OCI-LY1 (cell line): ENCODE data around the gene GPR21.

ENCODE experiments used
- H2AFZ ChIP-seq: fragments of 200-600 bp; sonication (generic), shearing (Covaris generic); 2 replicates; pipeline ENCODE4 v1.6.0; 2014; ENCODE audit warnings: antibody characterized with exemption, mild to moderate bottlenecking, low read length
- H3F3A ChIP-seq: fragments of 200-600 bp; sonication (generic), shearing (Covaris generic); 2 replicates; pipeline ENCODE4 v1.6.0; 2014; ENCODE audit warnings: mild to moderate bottlenecking, antibody characterized with exemption, low read length, moderate library complexity; ENCODE audit not compliant: insufficient read depth
- H3K27ac ChIP-seq: fragments of 200-600 bp; sonication (generic); 2 replicates; pipeline ENCODE4 v1.5.1; 2014; ENCODE audit warnings: low read length, mixed run types, mild to moderate bottlenecking, low read depth; ENCODE audit not compliant: poor library complexity, severe bottlenecking
- H3K27me3 ChIP-seq: fragments of 200-600 bp; sonication (generic); 2 replicates; pipeline ENCODE4 v1.6.0; 2014; ENCODE audit warnings: antibody characterized with exemption, mild to moderate bottlenecking, low read length, moderate library complexity; ENCODE audit not compliant: insufficient read depth
- H3K36me3 ChIP-seq: fragments of 200-600 bp; sonication (generic); 2 replicates; pipeline ENCODE4 v1.6.1; 2014; ENCODE audit warnings: mild to moderate bottlenecking, antibody characterized with exemption, low read length, moderate library complexity, mixed read lengths; ENCODE audit not compliant: insufficient read depth
- H3K4me1 ChIP-seq: fragments of 200-600 bp; sonication (generic); 2 replicates; pipeline ENCODE4 v1.5.1; 2014; ENCODE audit warnings: mild to moderate bottlenecking, low read length, moderate library complexity; ENCODE audit not compliant: insufficient read depth, severe bottlenecking
- H3K4me2 ChIP-seq: fragments of 200-600 bp; sonication (generic), shearing (Covaris generic); 2 replicates; pipeline ENCODE4 v1.6.1; 2014; ENCODE audit warnings: low read length
- H3K4me3 ChIP-seq: fragments of 200-600 bp; sonication (generic); 2 replicates; pipeline ENCODE4 v1.5.1; 2014; ENCODE audit warnings: low read length, low read depth, mild to moderate bottlenecking, mixed read lengths; ENCODE audit not compliant: poor library complexity, severe bottlenecking
- H3K79me2 ChIP-seq: fragments of 200-600 bp; shearing (Covaris generic); 2 replicates; pipeline ENCODE4 v1.6.1; 2016; ENCODE audit warnings: mixed run types, low read length, mixed read lengths; ENCODE audit not compliant: insufficient read depth
- H3K9ac ChIP-seq: fragments of 200-600 bp; sonication (generic), shearing (Covaris generic); 2 replicates; pipeline ENCODE4 v1.6.1; 2014; ENCODE audit warnings: mild to moderate bottlenecking, low read length, mixed read lengths
- H3K9me2 ChIP-seq: fragments of 200-600 bp; sonication (generic), shearing (Covaris generic); 2 replicates; pipeline ENCODE4 v1.6.1; 2014; ENCODE audit warnings: low read depth, mild to moderate bottlenecking, low read length, mixed read lengths
- H3K9me3 ChIP-seq: fragments of 200-600 bp; shearing (Covaris generic); 2 replicates; pipeline ENCODE4 v1.6.1; 2014; ENCODE audit warnings: low read length, mixed read lengths
- H4K20me1 ChIP-seq: fragments of 200-600 bp; sonication (generic), shearing (Covaris generic); 2 replicates; pipeline ENCODE4 v1.6.0; 2016; ENCODE audit warnings: mild to moderate bottlenecking, low read length; ENCODE audit not compliant: insufficient read depth
- EZH2 ChIP-seq: fragments of 200-600 bp; sonication (generic), shearing (Covaris generic); IDR thresholded peaks from 2 replicates; pipeline ENCODE4 v1.8.0; 2017; ENCODE audit warnings: borderline replicate concordance, mixed run types, mild to moderate bottlenecking, antibody characterized with exemption, low read length, moderate library complexity, mixed read lengths
- TF ChIP-seq, protein P1 (sequence below): fragments of 200-600 bp; sonication (generic), shearing (Covaris generic); IDR thresholded peaks from 2 replicates; pipeline ENCODE4 v1.5.1; 2017; ENCODE audit warnings: mild to moderate bottlenecking, antibody characterized with exemption, low read length, moderate library complexity, mixed read lengths

The GPR21 gene

GRCh38 chr9:123048748-123049147 lies 15.3 kb downstream of the GPR21 start:
- no peak overlapping the region for H2AFZ ChIP-seq
- no peaks in the 10 kb centered on the region for H3K27me3 ChIP-seq
- no peak overlapping the region for H3K4me2 ChIP-seq
- H3K79me2 ChIP-seq, result no peaks in the 10 kb centered on the region
- no peaks in the 10 kb centered on the region for H3F3A ChIP-seq
- no peaks in the 10 kb centered on the region for H3K9me3 ChIP-seq
- H3K27ac ChIP-seq, result no peak overlapping the region
- peaks cover 12% of the 10 kb centered on the region; the same call in 1 of the 2 replicates for H3K36me3 ChIP-seq
- no peak for TF ChIP-seq EZH2
- TF ChIP-seq, protein P1, sequence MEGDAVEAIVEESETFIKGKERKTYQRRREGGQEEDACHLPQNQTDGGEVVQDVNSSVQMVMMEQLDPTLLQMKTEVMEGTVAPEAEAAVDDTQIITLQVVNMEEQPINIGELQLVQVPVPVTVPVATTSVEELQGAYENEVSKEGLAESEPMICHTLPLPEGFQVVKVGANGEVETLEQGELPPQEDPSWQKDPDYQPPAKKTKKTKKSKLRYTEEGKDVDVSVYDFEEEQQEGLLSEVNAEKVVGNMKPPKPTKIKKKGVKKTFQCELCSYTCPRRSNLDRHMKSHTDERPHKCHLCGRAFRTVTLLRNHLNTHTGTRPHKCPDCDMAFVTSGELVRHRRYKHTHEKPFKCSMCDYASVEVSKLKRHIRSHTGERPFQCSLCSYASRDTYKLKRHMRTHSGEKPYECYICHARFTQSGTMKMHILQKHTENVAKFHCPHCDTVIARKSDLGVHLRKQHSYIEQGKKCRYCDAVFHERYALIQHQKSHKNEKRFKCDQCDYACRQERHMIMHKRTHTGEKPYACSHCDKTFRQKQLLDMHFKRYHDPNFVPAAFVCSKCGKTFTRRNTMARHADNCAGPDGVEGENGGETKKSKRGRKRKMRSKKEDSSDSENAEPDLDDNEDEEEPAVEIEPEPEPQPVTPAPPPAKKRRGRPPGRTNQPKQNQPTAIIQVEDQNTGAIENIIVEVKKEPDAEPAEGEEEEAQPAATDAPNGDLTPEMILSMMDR, result no peak
- H3K4me3 ChIP-seq, result no peak overlapping the region
- H3K9ac ChIP-seq, result no peak overlapping the region
- no peaks in the 10 kb centered on the region for H4K20me1 ChIP-seq
- no peaks in the 10 kb centered on the region for H3K9me2 ChIP-seq
- H3K4me1 ChIP-seq, result no peaks in the 10 kb centered on the region

DNA sequence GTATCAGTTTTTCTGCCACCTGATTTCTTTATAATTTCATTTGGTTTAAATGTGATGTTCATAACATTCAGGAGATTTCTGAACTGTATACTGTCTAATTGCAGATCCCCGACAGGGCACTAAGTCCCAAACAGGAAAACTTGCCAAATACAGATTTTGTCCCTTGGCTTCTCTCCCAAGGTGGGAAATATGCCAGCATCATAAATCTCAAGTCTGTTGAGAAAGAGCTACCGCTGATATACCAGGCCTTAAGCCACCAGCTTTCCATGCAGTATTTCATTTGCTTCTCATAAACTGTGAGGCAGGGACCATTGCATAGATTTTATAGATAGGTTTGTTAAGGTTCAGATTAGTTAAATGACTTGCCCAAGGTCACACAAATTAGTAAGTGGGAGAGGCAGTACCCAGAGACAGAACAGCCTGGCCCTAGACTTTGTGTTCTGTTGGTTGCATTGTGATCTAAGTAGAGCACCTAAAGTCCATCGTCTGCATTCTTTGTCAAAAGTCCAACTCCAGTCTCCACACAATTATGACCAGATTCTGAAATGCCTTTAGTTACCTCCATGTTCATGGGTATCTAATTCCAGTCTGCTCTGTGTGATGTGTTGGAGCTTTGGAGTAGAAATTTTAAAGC lies 16.2 kb downstream of the GPR21 start:
- no peak overlapping the region for H3K27ac ChIP-seq
- no peaks in the 10 kb centered on the region for H3K9me3 ChIP-seq
- no peaks in the 10 kb centered on the region for H3F3A ChIP-seq
- H3K4me1 ChIP-seq, result no peaks in the 10 kb centered on the region
- no peak overlapping the region for H3K4me2 ChIP-seq
- no peak overlapping the region for H3K4me3 ChIP-seq
- no peak overlapping the region for H3K9ac ChIP-seq
- H2AFZ ChIP-seq, result no peak overlapping the region
- TF ChIP-seq EZH2, result no peak
- TF ChIP-seq, protein P1, result no peak
- peaks cover 12% of the 10 kb centered on the region; the same call in 1 of the 2 replicates for H3K36me3 ChIP-seq
- no peaks in the 10 kb centered on the region for H3K79me2 ChIP-seq
- no peaks in the 10 kb centered on the region for H4K20me1 ChIP-seq
- no peaks in the 10 kb centered on the region for H3K9me2 ChIP-seq
- H3K27me3 ChIP-seq, result no peaks in the 10 kb centered on the region

- Histone ChIP-seq H3K4me3 (no peak overlapping the region), H3K9me3 (no peaks in the 10 kb centered on the region), H3K36me3 (peaks cover 16% of the 10 kb centered on the region), H3K27me3 (no peaks in the 10 kb centered on the region), H3K79me2 (no peaks in the 10 kb centered on the region), H2AFZ (no peak overlapping the region), H3K9ac (no peak overlapping the region), H3K4me1 (no peaks in the 10 kb centered on the region), H3K4me2 (no peak overlapping the region), H4K20me1 (no peaks in the 10 kb centered on the region), H3K27ac (no peak overlapping the region), H3F3A (no peaks in the 10 kb centered on the region), H3K9me2 (no peaks in the 10 kb centered on the region)
- TF ChIP-seq, protein P1, result no peak
- no peak for TF ChIP-seq EZH2
Measured at GRCh38 chr9:123053046-123053445, 19.6 kb downstream of the GPR21 start.
